CD4-positive, alpha-beta T cell (primary cell): Measurements from ENCODE around the gene ZC3H18. TPM values are rescaled to one million over a fixed set of nuclear protein-coding genes. Genes with fewer than 3 reads are reported as not detected.

ENCODE experiments used
- ATAC-seq: fragments of 200-7000 bp; cut with Tn5 transposase; one replicate; pipeline ENCODE4 v1.10.0; 2022; ENCODE audit warnings: mild to moderate bottlenecking; ENCODE audit not compliant: poor library complexity
- CTCF ChIA-PET: fragments of 350-600 bp; sonication (Branson Sonifier 250); formaldehyde crosslinking; loops from one replicate; lab custom pipeline; 2021; ENCODE audit warnings: antibody characterized with exemption, inconsistent platforms; lab: Charles Lee
- POLR2A ChIA-PET: fragments of 350-600 bp; sonication (Branson Sonifier 250); formaldehyde crosslinking; loops from one replicate; lab custom pipeline; 2021; ENCODE audit warnings: antibody characterized with exemption, inconsistent platforms; lab: Charles Lee
- DNase-seq, 14 experiments: peaks; one replicate each; pipeline ENCODE4 v3.0.0-alpha.2; 2013 to 2020; ENCODE audit warnings: mixed read lengths in 2 of 14
- H3K27ac ChIP-seq, 2 donors: one replicate each; pipeline versions ENCODE4 v1.5.1 to v1.7.0; 2013; ENCODE audit warnings: low read length in 2 of 2, low read depth in 1 of 2, mild to moderate bottlenecking in 1 of 2
- H3K27me3 ChIP-seq, 2 experiments: 1 replicate in 1 of 2; 2 replicates in 1 of 2; pipeline versions ENCODE4 v1.6.1 to v1.7.0; 2013; ENCODE audit warnings: low read length in 2 of 2, control low read depth in 1 of 2, mild to moderate bottlenecking in 1 of 2, moderate library complexity in 1 of 2; ENCODE audit not compliant: insufficient read depth in 2 of 2, control insufficient read depth in 1 of 2
- H3K36me3 ChIP-seq: one replicate; pipeline ENCODE4 v1.6.1; 2013; ENCODE audit warnings: low read length, control low read depth; ENCODE audit not compliant: insufficient read depth
- H3K4me1 ChIP-seq: one replicate; pipeline ENCODE4 v1.6.1; 2013; ENCODE audit warnings: low read length, control low read depth; ENCODE audit not compliant: insufficient read depth
- H3K4me3 ChIP-seq: one replicate; pipeline ENCODE4 v1.5.1; 2013; ENCODE audit warnings: mild to moderate bottlenecking, low read length, moderate library complexity
- H3K9me3 ChIP-seq, 2 experiments: 1 replicate in 1 of 2; 2 replicates in 1 of 2; pipeline versions ENCODE4 v1.6.1 to v1.7.0; 2013; ENCODE audit warnings: low read length in 2 of 2, mild to moderate bottlenecking in 2 of 2, control low read depth in 1 of 2, moderate library complexity in 1 of 2; ENCODE audit not compliant: control insufficient read depth in 1 of 2, insufficient read depth in 1 of 2
- H3K27ac Mint-ChIP-seq: one replicate; pipeline ENCODE4 v1.8.0; 2020; ENCODE audit warnings: mixed read lengths
- H3K27me3 Mint-ChIP-seq: one replicate; pipeline ENCODE4 v1.8.0; 2021; ENCODE audit warnings: mixed read lengths
- H3K36me3 Mint-ChIP-seq: one replicate; pipeline ENCODE4 v1.8.0; 2021; ENCODE audit warnings: low read depth, mixed read lengths
- H3K4me1 Mint-ChIP-seq: one replicate; pipeline ENCODE4 v1.8.0; 2021; ENCODE audit warnings: low read depth, mixed read lengths
- H3K4me3 Mint-ChIP-seq: one replicate; pipeline ENCODE4 v1.8.0; 2020; ENCODE audit warnings: mild to moderate bottlenecking, mixed read lengths
- H3K9me3 Mint-ChIP-seq: one replicate; pipeline ENCODE4 v1.8.0; 2020; ENCODE audit warnings: mixed read lengths
- intact Hi-C, 2 experiments: fragments of 100-400 bp; cut with DNase I in 1 of 2; cut with micrococcal nuclease in 1 of 2; formaldehyde crosslinking; loops; one replicate each; pipeline versions ENCODE4 v1.15.1 to v1.9.0; 2023 to 2025; cut with DNase I, micrococcal nuclease
- total RNA-seq, 174 experiments: library from RNA in 2 of 174; stranded (reverse) in 2 of 174; gene quantifications; one replicate each; pipeline ENCODE4 v1.2.3 and lab custom pipeline; 2021 to 2026
- TF ChIP-seq, protein P1 (sequence below): fragments of 200-600 bp; IDR thresholded peaks from one replicate; pipeline ENCODE4 v1.8.0; 2022; ENCODE audit warnings: antibody characterized with exemption, mild to moderate bottlenecking

Gene ZC3H18
- total RNA-seq, 2 experiments from 2014 or later: 92.6 to 93.7 TPM

- H3K27me3 Mint-ChIP-seq: no peaks in the 10 kb centered on the region
- peaks cover 8% of the 10 kb centered on the region for H3K36me3 Mint-ChIP-seq
- Histone ChIP-seq H3K4me3 (no peak overlapping the region), H3K9me3 (no peaks in the 10 kb centered on the region), H3K27me3 (no peaks in the 10 kb centered on the region), H3K4me1 (no peaks in the 10 kb centered on the region), H3K36me3 (peaks cover 21% of the 10 kb centered on the region), H3K27ac (no peak overlapping the region)
- ChIA-PET CTCF (interaction anchor here (0.8 kb wide), 1 partner anchor 12 kb away, joined by 3 read pairs; no protein-coding TSS in a partner anchor), POLR2A (interaction anchor here (0.6 to 1.2 kb wide), 3 partner anchors 9 to 12 kb away, joined by 3 to 4 read pairs (median 3); no protein-coding TSS in a partner anchor)
- TF ChIP-seq, protein P1, sequence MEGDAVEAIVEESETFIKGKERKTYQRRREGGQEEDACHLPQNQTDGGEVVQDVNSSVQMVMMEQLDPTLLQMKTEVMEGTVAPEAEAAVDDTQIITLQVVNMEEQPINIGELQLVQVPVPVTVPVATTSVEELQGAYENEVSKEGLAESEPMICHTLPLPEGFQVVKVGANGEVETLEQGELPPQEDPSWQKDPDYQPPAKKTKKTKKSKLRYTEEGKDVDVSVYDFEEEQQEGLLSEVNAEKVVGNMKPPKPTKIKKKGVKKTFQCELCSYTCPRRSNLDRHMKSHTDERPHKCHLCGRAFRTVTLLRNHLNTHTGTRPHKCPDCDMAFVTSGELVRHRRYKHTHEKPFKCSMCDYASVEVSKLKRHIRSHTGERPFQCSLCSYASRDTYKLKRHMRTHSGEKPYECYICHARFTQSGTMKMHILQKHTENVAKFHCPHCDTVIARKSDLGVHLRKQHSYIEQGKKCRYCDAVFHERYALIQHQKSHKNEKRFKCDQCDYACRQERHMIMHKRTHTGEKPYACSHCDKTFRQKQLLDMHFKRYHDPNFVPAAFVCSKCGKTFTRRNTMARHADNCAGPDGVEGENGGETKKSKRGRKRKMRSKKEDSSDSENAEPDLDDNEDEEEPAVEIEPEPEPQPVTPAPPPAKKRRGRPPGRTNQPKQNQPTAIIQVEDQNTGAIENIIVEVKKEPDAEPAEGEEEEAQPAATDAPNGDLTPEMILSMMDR: no peak
- DNase-seq (no peak), ATAC-seq (no peak)
- H3K4me3 Mint-ChIP-seq: no peak overlapping the region
- H3K27ac Mint-ChIP-seq: no peak overlapping the region
- intact Hi-C loops: no loop called here
- no peaks in the 10 kb centered on the region for H3K9me3 Mint-ChIP-seq
- H3K4me1 Mint-ChIP-seq: no peaks in the 10 kb centered on the region
These were observed 102.6 kb downstream of the ZC3H18 start for GRCh38 chr16:88672776-88673175.

- Mint-ChIP-seq H3K4me3 (no peak overlapping the region), H3K36me3 (peaks cover 19% of the 10 kb centered on the region), H3K9me3 (no peaks in the 10 kb centered on the region), H3K4me1 (no peaks in the 10 kb centered on the region), H3K27me3 (no peaks in the 10 kb centered on the region), H3K27ac (no peak overlapping the region)
- CTCF ChIA-PET: interaction anchor here (0.8 kb wide), 1 partner anchor 11 kb away, joined by 3 read pairs; no protein-coding TSS in a partner anchor
- peaks cover 31% of the 10 kb centered on the region for H3K36me3 ChIP-seq
- no peak for ATAC-seq
- POLR2A ChIA-PET: no interaction called here
- peaks cover 2% of the 10 kb centered on the region for H3K4me1 ChIP-seq
- no peak overlapping the region for H3K27ac ChIP-seq
- no peaks in the 10 kb centered on the region for H3K9me3 ChIP-seq
- intact Hi-C loops: no loop called here
- no peaks in the 10 kb centered on the region for H3K27me3 ChIP-seq
- DNase-seq: no peak
- no peak overlapping the region for H3K4me3 ChIP-seq
- TF ChIP-seq, protein P1: no peak
These were observed 103.6 kb downstream of the ZC3H18 start for GRCh38 chr16:88673716-88674379.

DNA sequence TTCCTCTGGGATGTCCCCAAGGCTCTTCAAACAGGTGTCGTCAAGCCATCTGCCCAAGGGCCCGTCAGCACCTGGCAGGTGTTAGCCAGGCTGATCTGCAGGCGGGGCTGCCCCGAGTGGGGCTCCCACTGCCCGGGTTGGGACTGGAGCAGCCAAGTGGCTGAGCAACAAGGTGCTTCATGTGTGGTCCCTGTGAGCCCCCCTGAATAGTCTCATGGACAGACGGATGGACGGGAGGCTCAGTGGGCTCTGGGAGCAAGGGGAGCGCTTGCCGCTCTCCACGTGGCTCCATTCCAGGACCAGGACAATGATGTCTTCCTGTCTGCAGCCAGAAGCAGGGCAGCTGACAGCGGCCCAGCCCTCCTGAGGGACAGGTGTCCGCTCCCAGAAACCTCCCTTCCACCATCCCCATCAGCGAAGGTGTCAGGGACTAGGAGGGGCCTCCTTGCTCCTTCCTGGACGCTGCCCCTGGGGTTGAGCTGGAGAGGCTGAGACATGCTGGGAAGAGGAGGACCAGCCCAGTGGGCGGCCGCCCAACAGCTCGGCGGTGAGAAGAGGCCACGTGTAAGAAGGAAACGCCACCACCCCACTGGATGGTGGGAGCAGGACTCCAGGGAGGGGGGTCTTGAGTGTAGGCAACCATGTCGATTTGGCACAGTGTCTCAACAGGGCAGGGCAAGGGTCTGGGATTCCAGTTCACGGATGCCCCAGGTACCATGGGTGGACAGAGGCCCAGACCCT lies 106.5 kb downstream of the ZC3H18 start:
- DNase-seq (no peak), ATAC-seq (no peak)
- peaks cover 56% of the 10 kb centered on the region for H3K36me3 ChIP-seq
- POLR2A ChIA-PET: no interaction called here
- no peak overlapping the region for H3K27ac Mint-ChIP-seq
- H3K4me1 ChIP-seq: peaks cover 24% of the 10 kb centered on the region
- peaks cover 31% of the 10 kb centered on the region for H3K36me3 Mint-ChIP-seq
- intact Hi-C loops: no loop called here
- CTCF ChIA-PET: no interaction called here
- no peaks in the 10 kb centered on the region for H3K9me3 ChIP-seq
- H3K27ac ChIP-seq: no peak overlapping the region
- peaks cover 10% of the 10 kb centered on the region for H3K4me1 Mint-ChIP-seq
- H3K27me3 ChIP-seq: no peaks in the 10 kb centered on the region
- H3K27me3 Mint-ChIP-seq: no peaks in the 10 kb centered on the region
- no peak overlapping the region for H3K4me3 Mint-ChIP-seq
- TF ChIP-seq, protein P1: no peak
- no peaks in the 10 kb centered on the region for H3K9me3 Mint-ChIP-seq
- no peak overlapping the region for H3K4me3 ChIP-seq
